GM12865 (cell line): ENCODE results near the gene MKLN1.

Experiments used
- DNase-seq: peaks from one replicate; pipeline ENCODE4 v3.0.0; 2010; ENCODE audit warnings: low read depth
- H3K4me3 ChIP-seq: 2 replicates; pipeline ENCODE4 v1.5.1; 2011; ENCODE audit warnings: mild to moderate bottlenecking, low read depth, low read length, control low read depth
- CTCF ChIP-seq: IDR thresholded peaks from 2 replicates; pipeline ENCODE4 v1.5.1; 2011; ENCODE audit warnings: low read length, control low read depth, low read depth, inconsistent platforms; ENCODE audit not compliant: insufficient read depth; ENCODE audit errors: missing control alignments

MKLN1 gene

GRCh38 chr7:131390275-131390674 lies 62.6 kb downstream of the MKLN1 start:
- H3K4me3 ChIP-seq, result no peak overlapping the region
- no peak for TF ChIP-seq CTCF
- no peak for DNase-seq

GRCh38 chr7:131391145-131391544 lies 63.5 kb downstream of the MKLN1 start:
- no peak for DNase-seq
- H3K4me3 ChIP-seq, result no peak overlapping the region
- TF ChIP-seq CTCF, result no peak

GRCh38 chr7:131400681-131401176 lies 73.1 kb downstream of the MKLN1 start:
- no peak overlapping the region for H3K4me3 ChIP-seq
- no peak for TF ChIP-seq CTCF
- DNase-seq, result no peak

- TF ChIP-seq CTCF, result no peak
- no peak for DNase-seq
- no peak overlapping the region for H3K4me3 ChIP-seq
Observed at GRCh38 chr7:131401194-131401593, 73.5 kb downstream of the MKLN1 start.

GRCh38 chr7:131403322-131403721 lies 75.6 kb downstream of the MKLN1 start:
- TF ChIP-seq CTCF, result no peak
- no peak for DNase-seq
- H3K4me3 ChIP-seq, result no peak overlapping the region

- no peak for TF ChIP-seq CTCF
- DNase-seq, result no peak
- H3K4me3 ChIP-seq, result no peak overlapping the region
Observed at GRCh38 chr7:131404226-131404911, 76.7 kb downstream of the MKLN1 start.

- no peak for DNase-seq
- H3K4me3 ChIP-seq, result no peak overlapping the region
- TF ChIP-seq CTCF, result no peak
Observed at GRCh38 chr7:131409129-131409766, 81.6 kb downstream of the MKLN1 start.
